ENCODE results near the gene PIGS. TPM values are rescaled to one million over a fixed set of nuclear protein-coding genes. Genes with fewer than 3 reads are reported as not detected.

The PIGS gene
- total RNA-seq, 1 donor from 2014 or later, result 71.5 TPM

- no peak for FAIRE-seq
- no peaks in the 10 kb centered on the region for H3K27me3 Mint-ChIP-seq (ENCODE audit: low read depth, unreplicated experiment)
- peak overlapping the region; percentile 89 for H3K4me3 Mint-ChIP-seq (ENCODE audit: unreplicated experiment)
- no peaks in the 10 kb centered on the region for H3K36me3 Mint-ChIP-seq (ENCODE audit: low read depth, unreplicated experiment)
- H2AFZ ChIP-seq (ENCODE audit: low read depth, low read length), result peak overlapping the region; percentile 88
- peaks cover 9% of the 10 kb centered on the region for H3K4me1 ChIP-seq (ENCODE audit: insufficient read depth, low read length)
- TF ChIP-seq EZH2 (IDR thresholded peaks at IDR 0.05; ENCODE audit: insufficient read depth, low read length) (no peak), CTCF (IDR thresholded peaks at IDR 0.05; ENCODE audit: insufficient read depth, low read depth, low read length) (no peak)
- no peaks in the 10 kb centered on the region for H3K36me3 ChIP-seq (ENCODE audit: insufficient read depth, low read length)
- H3K27ac ChIP-seq (ENCODE audit: low read depth, low read length), result peak overlapping the region; percentile 93
- peak overlapping the region; percentile 92 for H3K4me2 ChIP-seq (ENCODE audit: low read length)
- H3K9me3 ChIP-seq (ENCODE audit: insufficient read depth, low read depth, low read length), result no peaks in the 10 kb centered on the region
- no peaks in the 10 kb centered on the region for H3K9me3 Mint-ChIP-seq (ENCODE audit: unreplicated experiment)
- H3K9ac ChIP-seq (ENCODE audit: low read length), result peak overlapping the region; percentile 91
- H4K20me1 ChIP-seq (ENCODE audit: insufficient read depth, low read length), result no peaks in the 10 kb centered on the region
- peak overlapping the region; percentile 91 for H3K27ac Mint-ChIP-seq (ENCODE audit: unreplicated experiment)
- peaks cover 24% of the 10 kb centered on the region for H3K79me2 ChIP-seq (ENCODE audit: insufficient read depth, low read length)
- no peaks in the 10 kb centered on the region for H3K27me3 ChIP-seq (ENCODE audit: insufficient read depth, low read length)
- peak; percentile 88 for DNase-seq (ENCODE audit: low read depth)
- peak overlapping the region; percentile 83 for H3K4me3 ChIP-seq (ENCODE audit: insufficient read depth, low read depth, low read length)
- peaks cover 4% of the 10 kb centered on the region for H3K4me1 Mint-ChIP-seq (ENCODE audit: low read depth, unreplicated experiment)
Measured at GRCh38 chr17:28599311-28600184, 28.2 kb upstream of the PIGS start.

- Histone ChIP-seq H3K9me3 (ENCODE audit: insufficient read depth, low read depth, low read length) (no peaks in the 10 kb centered on the region), H3K27ac (ENCODE audit: low read depth, low read length) (peak within 1 kb of the TSS; percentile 93), H3K4me3 (ENCODE audit: insufficient read depth, low read depth, low read length) (peak within 1 kb of the TSS; percentile 83), H3K27me3 (ENCODE audit: insufficient read depth, low read length) (no peaks in the 10 kb centered on the region), H3K4me2 (ENCODE audit: low read length) (peak within 1 kb of the TSS; percentile 92), H3K4me1 (ENCODE audit: insufficient read depth, low read length) (peaks cover 9% of the 10 kb centered on the region), H3K79me2 (ENCODE audit: insufficient read depth, low read length) (peaks cover 24% of the 10 kb centered on the region), H3K36me3 (ENCODE audit: insufficient read depth, low read length) (no peaks in the 10 kb centered on the region), H4K20me1 (ENCODE audit: insufficient read depth, low read length) (no peaks in the 10 kb centered on the region), H2AFZ (ENCODE audit: low read depth, low read length) (peak within 1 kb of the TSS; percentile 88), H3K9ac (ENCODE audit: low read length) (peak within 1 kb of the TSS; percentile 91)
- Mint-ChIP-seq H3K27me3 (ENCODE audit: low read depth, unreplicated experiment) (no peaks in the 10 kb centered on the region), H3K36me3 (ENCODE audit: low read depth, unreplicated experiment) (no peaks in the 10 kb centered on the region), H3K4me3 (ENCODE audit: unreplicated experiment) (peak within 1 kb of the TSS; percentile 89), H3K4me1 (ENCODE audit: low read depth, unreplicated experiment) (peaks cover 4% of the 10 kb centered on the region), H3K27ac (ENCODE audit: unreplicated experiment) (peak within 1 kb of the TSS; percentile 91), H3K9me3 (ENCODE audit: unreplicated experiment) (no peaks in the 10 kb centered on the region)
- peak; percentile 79 for DNase-seq (ENCODE audit: low read depth)
- FAIRE-seq, result no peak
- no peak for TF ChIP-seq CTCF (IDR thresholded peaks at IDR 0.05; ENCODE audit: insufficient read depth, low read depth, low read length)
- no peak for TF ChIP-seq EZH2 (IDR thresholded peaks at IDR 0.05; ENCODE audit: insufficient read depth, low read length)
Measured at GRCh38 chr17:28598799-28599310, 27.5 kb upstream of the PIGS start, which contains the start of gene SPAG5. SPAG5 (minus strand) TSS chr17:28599025; CDS start chr17:28598946, 79 bp downstream.
